Uterus (tissue), 2 donors: ENCODE results near the gene SIX5.

Experiments used
- CTCF ChIP-seq, 4 experiments: fragments of 200-600 bp in 2 of 4; fragments of 450-650 bp in 2 of 4; sonication (generic) in 2 of 4; IDR thresholded peaks; one replicate each; pipeline ENCODE4 v1.5.1; 2016 to 2019; ENCODE audit warnings: antibody characterized with exemption in 4 of 4, mild to moderate bottlenecking in 2 of 4, moderate library complexity in 1 of 4
- POLR2A ChIP-seq, 2 donors: fragments of 450-650 bp; IDR thresholded peaks; one replicate each; pipeline ENCODE4 v1.6.1; 2016; ENCODE audit warnings: antibody characterized with exemption in 2 of 2, mild to moderate bottlenecking in 1 of 2, moderate library complexity in 1 of 2

- TF ChIP-seq CTCF (IDR thresholded peaks at IDR 0.05) (peak in 1 of 4 experiments; percentile 37), POLR2A (IDR thresholded peaks at IDR 0.05) (peak; percentile 76 to 77)
Observed at GRCh38 chr19:45730368-45731288, 38.4 kb downstream of the SIX5 start, which contains the start of gene FBXO46.
